Adrenal gland (tissue), 5 donors: ENCODE results near the gene SCN8A.

ENCODE experiments used
- CTCF ChIP-seq, 6 experiments: fragments of 450-650 bp in 4 of 6; fragments of 200-600 bp in 2 of 6; sonication (generic) in 1 of 6; IDR thresholded peaks; 1 replicate in 5 of 6; 2 replicates in 1 of 6; pipeline versions ENCODE4 v1.5.1 to v1.8.0; 2016 to 2021; ENCODE audit warnings: antibody characterized with exemption in 6 of 6, mild to moderate bottlenecking in 2 of 6, moderate library complexity in 1 of 6
- POLR2A ChIP-seq, 2 donors: fragments of 450-650 bp; IDR thresholded peaks; one replicate each; pipeline ENCODE4 v1.6.1; 2017; ENCODE audit warnings: antibody characterized with exemption in 2 of 2, mild to moderate bottlenecking in 2 of 2, moderate library complexity in 1 of 2
- donor health status: DM: no; HTN: no; CAD: no.

GRCh38 chr12:51813931-51814310 lies 222.9 kb downstream of the SCN8A start:
- TF ChIP-seq CTCF (IDR thresholded peaks at IDR 0.05): no peak
- no peak for TF ChIP-seq POLR2A (IDR thresholded peaks at IDR 0.05)
